ENCODE data around the gene TMEM258. TPM values are rescaled to one million over a fixed set of nuclear protein-coding genes. Genes with fewer than 3 reads are reported as not detected.

TMEM258 gene
- total RNA-seq, 1 experiment from 2014 or later, result 296 TPM

DNA sequence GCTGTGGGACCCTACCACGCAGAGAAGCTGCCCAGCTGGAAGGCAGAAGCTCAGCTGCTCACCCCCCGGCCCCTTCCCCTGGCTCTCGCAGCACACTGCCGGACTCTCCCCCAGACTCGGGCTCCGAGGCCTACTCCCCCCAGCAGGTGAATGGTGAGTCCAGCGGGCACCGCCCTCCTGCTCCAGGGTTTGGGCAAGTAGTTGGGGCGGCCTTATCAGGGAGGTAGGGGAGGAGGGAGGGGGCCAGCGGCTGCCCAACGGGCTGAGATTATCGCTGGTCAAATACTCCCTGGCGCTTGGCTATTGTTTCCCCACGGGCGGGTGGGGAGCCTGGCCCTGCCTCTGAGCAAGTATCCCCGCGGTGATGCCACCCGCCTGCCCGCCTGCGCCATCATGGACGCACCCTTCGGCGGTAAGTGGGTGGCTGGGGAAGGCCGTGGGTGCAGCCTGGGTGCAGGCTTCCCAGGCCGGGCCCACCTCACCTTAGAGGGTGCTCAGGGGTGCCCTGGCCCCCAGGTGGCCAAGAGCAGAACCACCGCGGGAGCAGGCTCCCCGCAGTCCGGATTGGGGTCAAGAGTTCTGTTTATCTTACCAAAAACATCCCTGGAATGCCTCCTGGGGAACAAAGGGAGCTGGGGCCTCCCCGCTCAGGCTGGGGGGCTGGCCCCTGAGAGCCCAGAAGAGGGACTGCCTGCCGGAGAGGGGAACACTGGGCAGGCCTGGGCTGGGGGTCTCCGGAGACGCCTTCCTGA is 23.1 kb downstream of the TMEM258 start:
- peak; percentile 88 for DNase-seq
- no peak overlapping the region for H3K4me3 ChIP-seq (ENCODE audit: insufficient read depth, low read depth, low read length)
- H3K36me3 ChIP-seq (replicated peaks; ENCODE audit: control insufficient read depth, insufficient read depth, low read length), result no peaks in the 10 kb centered on the region
- H3K27me3 ChIP-seq (ENCODE audit: control insufficient read depth, insufficient read depth, low read length), result no peaks in the 10 kb centered on the region

DNA sequence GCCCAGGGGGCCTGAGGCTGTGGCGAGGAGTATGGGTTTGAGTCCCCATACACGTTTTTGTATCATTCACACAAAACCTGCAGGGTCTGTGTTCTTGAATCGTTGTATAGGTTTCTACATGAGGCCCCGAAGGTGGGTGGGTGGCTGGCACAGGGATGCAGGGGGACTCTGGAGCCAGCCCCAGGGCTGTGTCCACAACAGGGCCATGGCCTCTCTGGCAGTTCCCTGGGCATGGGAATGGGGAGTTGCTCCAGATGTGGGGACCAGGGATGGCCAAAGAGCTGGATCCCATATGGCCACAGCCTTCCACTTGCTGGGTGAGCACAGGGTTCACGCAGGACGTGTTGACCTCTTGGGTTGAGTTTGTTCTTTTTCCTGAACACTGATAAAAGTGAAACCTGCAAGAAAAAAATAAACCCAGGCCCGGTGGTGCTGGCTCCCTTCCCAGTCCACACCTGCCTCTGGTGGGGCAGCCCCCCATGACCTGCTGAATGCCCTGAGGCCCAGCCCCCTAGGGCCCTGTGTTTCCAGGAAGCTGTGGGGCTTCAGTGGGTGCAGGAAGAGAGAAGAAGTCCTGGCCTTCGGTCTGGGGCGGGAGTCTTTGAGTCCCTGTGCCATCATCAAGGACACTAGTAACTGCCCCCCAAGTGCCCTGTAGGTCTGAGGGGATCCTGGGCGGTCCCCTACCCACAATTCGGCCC is 23.9 kb downstream of the TMEM258 start:
- Histone ChIP-seq H3K4me3 (ENCODE audit: insufficient read depth, low read depth, low read length) (no peak overlapping the region), H3K27me3 (ENCODE audit: control insufficient read depth, insufficient read depth, low read length) (no peaks in the 10 kb centered on the region), H3K36me3 (replicated peaks; ENCODE audit: control insufficient read depth, insufficient read depth, low read length) (no peaks in the 10 kb centered on the region)
- DNase-seq, result no peak

DNA sequence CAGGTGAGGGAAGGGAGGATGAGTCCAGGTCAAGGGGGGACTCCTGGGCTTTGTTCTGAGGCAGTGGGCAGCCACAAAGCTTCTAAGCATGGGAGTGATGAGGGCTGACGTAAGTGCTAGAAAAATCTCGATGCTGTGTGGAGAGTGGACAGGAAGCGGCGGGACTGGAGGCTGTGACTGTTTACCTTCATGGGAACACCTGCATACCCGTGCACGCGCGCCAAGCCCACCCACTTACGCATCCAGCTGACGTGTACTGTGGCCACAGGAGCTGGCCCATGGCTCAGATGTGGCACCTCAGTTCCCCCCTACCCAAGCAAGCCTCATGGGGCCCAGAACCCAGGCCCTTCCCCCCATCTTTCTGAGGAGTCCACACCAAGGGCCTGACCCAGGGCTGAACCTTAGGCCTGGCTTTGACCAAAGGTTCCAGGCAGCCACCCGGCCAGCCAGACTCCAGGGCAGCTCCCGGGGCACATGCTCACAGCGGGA is 26.0 kb downstream of the TMEM258 start:
- Histone ChIP-seq H3K36me3 (replicated peaks; ENCODE audit: control insufficient read depth, insufficient read depth, low read length) (no peaks in the 10 kb centered on the region), H3K27me3 (ENCODE audit: control insufficient read depth, insufficient read depth, low read length) (no peaks in the 10 kb centered on the region), H3K4me3 (ENCODE audit: insufficient read depth, low read depth, low read length) (no peak overlapping the region)
- DNase-seq, result no peak

DNA sequence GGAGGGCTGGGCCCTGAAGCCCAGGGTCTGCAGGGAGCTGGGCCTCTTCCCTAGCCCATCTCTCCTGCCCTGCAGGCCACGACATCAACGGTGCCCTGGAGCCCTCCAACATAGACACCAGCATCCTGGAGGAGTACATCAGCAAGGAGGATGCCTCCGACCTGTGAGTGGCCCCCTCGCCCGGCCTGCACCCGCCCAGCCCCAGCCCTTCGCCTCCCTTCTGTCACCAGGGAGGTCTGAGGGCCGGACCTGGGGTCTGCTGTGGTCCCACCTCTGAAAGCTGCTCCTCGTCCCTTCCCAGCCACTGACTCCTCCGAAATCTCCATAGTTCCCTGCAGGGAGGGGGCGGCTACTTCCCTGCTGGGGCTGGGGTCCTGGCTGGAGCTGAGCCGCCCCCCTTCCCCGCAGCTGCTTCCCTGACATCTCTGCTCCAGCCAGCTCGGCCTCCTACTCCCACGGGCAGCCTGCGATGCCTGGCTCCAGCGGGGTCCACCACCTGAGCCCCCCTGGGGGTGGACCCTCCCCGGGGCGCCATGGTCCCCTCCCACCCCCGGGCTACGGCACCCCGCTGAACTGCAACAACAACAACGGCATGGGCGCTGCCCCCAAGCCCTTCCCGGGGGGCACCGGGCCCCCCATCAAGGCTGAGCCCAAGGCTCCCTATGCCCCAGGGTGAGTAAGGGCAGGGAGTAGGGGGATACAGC is 26.7 kb downstream of the TMEM258 start:
- DNase-seq, result peak; percentile 80
- Histone ChIP-seq H3K4me3 (ENCODE audit: insufficient read depth, low read depth, low read length) (no peak overlapping the region), H3K36me3 (replicated peaks; ENCODE audit: control insufficient read depth, insufficient read depth, low read length) (no peaks in the 10 kb centered on the region), H3K27me3 (ENCODE audit: control insufficient read depth, insufficient read depth, low read length) (no peaks in the 10 kb centered on the region)

DNA sequence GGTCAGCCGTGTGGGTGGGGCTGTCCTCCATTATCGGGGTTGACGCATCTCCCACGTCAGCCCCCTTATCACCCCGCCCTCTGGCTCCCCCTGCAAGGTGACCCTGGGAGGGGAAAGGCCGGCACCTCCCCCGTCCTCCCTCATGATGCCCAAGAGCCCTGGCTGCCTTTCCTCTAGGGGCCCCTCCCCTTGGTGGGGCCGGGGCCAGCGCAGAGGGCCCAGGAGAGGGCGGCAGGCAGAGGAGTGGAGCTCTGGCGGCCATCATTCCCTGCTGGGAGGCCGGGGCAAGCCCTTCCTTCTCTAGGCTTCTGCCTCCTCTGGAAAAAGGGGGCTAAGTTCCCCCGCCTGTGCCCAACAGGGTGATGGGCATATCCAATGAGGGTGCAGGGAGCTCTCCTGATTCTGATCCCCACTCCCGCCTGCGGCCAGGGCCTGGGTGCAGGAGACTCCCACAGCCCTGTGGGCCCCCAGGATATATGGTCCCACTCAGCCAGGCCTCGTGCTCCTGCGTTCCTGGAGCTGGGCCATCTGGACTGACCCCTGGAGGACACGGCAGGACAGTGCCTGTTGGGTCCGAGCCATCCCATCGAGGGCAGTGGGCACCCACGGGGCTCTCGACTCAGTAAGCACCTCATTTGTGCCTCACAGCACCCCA is 27.7 kb downstream of the TMEM258 start:
- no peak overlapping the region for H3K4me3 ChIP-seq (ENCODE audit: insufficient read depth, low read depth, low read length)

GRCh38 chr11:61763930-61764605 is 28.3 kb downstream of the TMEM258 start:
- Histone ChIP-seq H3K4me3 (ENCODE audit: insufficient read depth, low read depth, low read length) (no peak overlapping the region), H3K36me3 (replicated peaks; ENCODE audit: control insufficient read depth, insufficient read depth, low read length) (no peaks in the 10 kb centered on the region), H3K27me3 (ENCODE audit: control insufficient read depth, insufficient read depth, low read length) (no peaks in the 10 kb centered on the region)
- DNase-seq, result no peak

More for the DNA sequence above, 27.7 kb downstream of the TMEM258 start:
- Histone ChIP-seq H3K36me3 (replicated peaks; ENCODE audit: control insufficient read depth, insufficient read depth, low read length) (no peaks in the 10 kb centered on the region), H3K27me3 (ENCODE audit: control insufficient read depth, insufficient read depth, low read length) (no peaks in the 10 kb centered on the region)
- DNase-seq, result peak; percentile 97

DNA sequence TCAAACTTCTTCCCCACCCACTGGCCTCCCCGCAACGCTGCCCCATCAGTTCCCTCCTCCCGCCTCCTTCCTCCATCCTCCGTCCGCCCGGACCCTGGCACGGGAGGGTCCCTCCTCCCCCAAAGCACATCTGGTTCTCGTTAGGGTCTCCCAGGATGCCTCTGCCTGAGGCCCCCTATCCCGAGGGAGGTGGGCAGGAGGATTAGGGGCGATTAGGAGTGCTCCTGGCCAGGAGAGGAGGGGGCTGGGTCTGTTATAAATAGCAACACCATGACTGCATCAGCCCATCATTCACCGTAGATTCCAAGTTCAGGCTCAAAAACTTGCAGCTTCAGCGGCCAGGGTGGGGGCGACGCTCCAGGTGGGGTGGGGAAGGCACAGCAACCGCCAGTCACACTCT is 29.6 kb downstream of the TMEM258 start:
- DNase-seq, result no peak
- no peak overlapping the region for H3K4me3 ChIP-seq (ENCODE audit: insufficient read depth, low read depth, low read length)
- no peaks in the 10 kb centered on the region for H3K36me3 ChIP-seq (replicated peaks; ENCODE audit: control insufficient read depth, insufficient read depth, low read length)
- H3K27me3 ChIP-seq (ENCODE audit: control insufficient read depth, insufficient read depth, low read length), result no peaks in the 10 kb centered on the region

- H3K36me3 ChIP-seq (replicated peaks; ENCODE audit: control insufficient read depth, insufficient read depth, low read length), result no peaks in the 10 kb centered on the region
- DNase-seq, result no peak
- no peaks in the 10 kb centered on the region for H3K27me3 ChIP-seq (ENCODE audit: control insufficient read depth, insufficient read depth, low read length)
- no peak overlapping the region for H3K4me3 ChIP-seq (ENCODE audit: insufficient read depth, low read depth, low read length)
These were observed 30.2 kb downstream of the TMEM258 start for GRCh38 chr11:61762223-61762615.

GRCh38 chr11:61761440-61762222 is 30.8 kb downstream of the TMEM258 start:
- H3K27me3 ChIP-seq (ENCODE audit: control insufficient read depth, insufficient read depth, low read length), result no peaks in the 10 kb centered on the region
- DNase-seq, result no peak
- H3K4me3 ChIP-seq (ENCODE audit: insufficient read depth, low read depth, low read length), result no peak overlapping the region
- no peaks in the 10 kb centered on the region for H3K36me3 ChIP-seq (replicated peaks; ENCODE audit: control insufficient read depth, insufficient read depth, low read length)

- no peak for DNase-seq
- H3K4me3 ChIP-seq (ENCODE audit: insufficient read depth, low read depth, low read length), result no peak overlapping the region
- no peaks in the 10 kb centered on the region for H3K27me3 ChIP-seq (ENCODE audit: control insufficient read depth, insufficient read depth, low read length)
- H3K36me3 ChIP-seq (replicated peaks; ENCODE audit: control insufficient read depth, insufficient read depth, low read length), result no peaks in the 10 kb centered on the region
These were observed 31.5 kb downstream of the TMEM258 start for GRCh38 chr11:61760946-61761345.

DNA sequence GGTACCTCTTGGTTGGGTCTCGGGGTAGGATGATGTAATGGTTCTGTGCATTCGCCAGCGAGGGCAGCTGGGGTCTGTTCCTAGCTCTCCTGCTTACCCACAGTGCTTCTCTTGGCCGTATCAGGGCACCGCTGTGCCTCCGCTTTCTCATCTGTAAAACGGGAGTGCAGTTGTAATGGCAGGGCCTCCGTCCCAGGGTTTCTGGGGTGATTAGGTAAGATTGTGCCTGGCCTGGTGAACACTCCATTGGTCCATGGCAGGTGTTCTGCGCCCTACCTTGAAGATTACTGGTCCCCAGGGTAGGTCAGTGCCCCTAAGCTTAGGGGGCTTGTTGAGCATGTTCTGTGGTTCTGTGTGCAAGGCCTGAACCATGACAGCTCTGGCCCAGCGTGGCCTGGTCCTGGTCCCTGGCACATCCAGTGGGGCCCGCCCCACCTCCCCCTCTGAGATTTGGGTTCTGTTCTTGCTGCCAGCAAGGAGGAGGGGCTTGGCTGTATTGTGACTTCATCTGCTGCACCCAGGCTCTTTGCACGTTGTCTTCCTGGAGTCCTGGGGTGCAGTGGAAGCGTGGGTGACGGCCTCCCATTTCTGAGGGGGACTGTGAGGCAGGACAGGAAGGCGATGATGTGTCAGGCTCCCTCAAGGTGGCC is 35.1 kb downstream of the TMEM258 start:
- Histone ChIP-seq H3K4me3 (ENCODE audit: insufficient read depth, low read depth, low read length) (no peak overlapping the region), H3K36me3 (replicated peaks; ENCODE audit: control insufficient read depth, insufficient read depth, low read length) (no peaks in the 10 kb centered on the region), H3K27me3 (ENCODE audit: control insufficient read depth, insufficient read depth, low read length) (peaks cover 15% of the 10 kb centered on the region)
- no peak for DNase-seq

DNA sequence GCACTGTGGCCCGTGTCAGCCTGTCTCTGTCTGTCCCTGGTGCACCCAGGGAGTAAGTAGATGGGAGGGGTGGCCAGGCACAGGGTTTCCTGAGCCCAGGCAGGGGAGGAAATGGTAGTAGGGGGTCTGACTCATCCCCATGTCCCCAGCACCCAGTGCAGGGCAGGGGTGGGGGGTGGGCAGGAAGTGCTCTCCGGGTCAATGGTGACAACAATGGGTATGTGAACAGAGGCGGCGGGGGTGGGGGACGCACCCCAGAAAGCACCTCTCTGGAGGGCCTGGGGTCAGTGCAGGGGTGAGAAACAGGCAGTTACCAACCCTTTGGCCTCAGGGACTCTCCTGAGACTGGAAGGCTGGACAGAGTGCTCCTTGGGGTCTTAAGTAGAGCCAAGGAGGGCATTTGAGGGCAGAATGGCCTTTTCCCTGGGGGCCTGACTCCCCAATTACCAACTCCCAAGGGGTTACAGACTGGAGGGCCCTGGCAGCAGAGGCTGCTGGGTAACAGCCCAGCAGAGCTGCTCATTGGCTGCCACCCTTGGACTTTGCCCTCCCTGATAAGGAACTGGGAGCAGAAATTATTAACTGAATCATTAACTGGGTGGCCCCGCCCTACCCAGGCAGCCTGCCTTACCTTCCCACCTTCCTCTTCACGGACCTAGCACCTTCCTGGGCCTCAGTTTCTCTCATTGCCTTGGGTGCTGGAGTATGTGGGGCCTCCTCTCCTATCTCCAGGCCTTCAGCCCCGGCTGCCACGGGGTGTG is 35.8 kb downstream of the TMEM258 start:
- H3K36me3 ChIP-seq (replicated peaks; ENCODE audit: control insufficient read depth, insufficient read depth, low read length), result no peaks in the 10 kb centered on the region
- H3K27me3 ChIP-seq (ENCODE audit: control insufficient read depth, insufficient read depth, low read length), result peaks cover 20% of the 10 kb centered on the region
- DNase-seq, result no peak
- no peak overlapping the region for H3K4me3 ChIP-seq (ENCODE audit: insufficient read depth, low read depth, low read length)

- no peaks in the 10 kb centered on the region for H3K36me3 ChIP-seq (replicated peaks; ENCODE audit: control insufficient read depth, insufficient read depth, low read length)
- no peak overlapping the region for H3K4me3 ChIP-seq (ENCODE audit: insufficient read depth, low read depth, low read length)
- peaks cover 20% of the 10 kb centered on the region for H3K27me3 ChIP-seq (ENCODE audit: control insufficient read depth, insufficient read depth, low read length)
- no peak for DNase-seq
These were observed 36.3 kb downstream of the TMEM258 start for GRCh38 chr11:61756147-61756451.

Measured in H7 (cell line).